Posterior cingulate gyrus (tissue), 11 donors: ENCODE results near the gene NUP37.
"Not testable (repeated sequence)": the region's sequence is repeated elsewhere in the genome, so short reads cannot be mapped to it uniquely, and the experiment has no call there.

ENCODE experiments used
- DNase-seq, 10 donors: peaks; one replicate each; pipeline versions ENCODE4 v3.0.0 to v3.0.0-alpha.2; 2020 to 2021; ENCODE audit warnings: mixed read lengths in 3 of 10
- intact Hi-C: fragments of 100-400 bp; cut with DNase I; formaldehyde crosslinking; loops from one replicate; pipeline ENCODE4 v1.15.1; 2023

Gene NUP37, protein sequence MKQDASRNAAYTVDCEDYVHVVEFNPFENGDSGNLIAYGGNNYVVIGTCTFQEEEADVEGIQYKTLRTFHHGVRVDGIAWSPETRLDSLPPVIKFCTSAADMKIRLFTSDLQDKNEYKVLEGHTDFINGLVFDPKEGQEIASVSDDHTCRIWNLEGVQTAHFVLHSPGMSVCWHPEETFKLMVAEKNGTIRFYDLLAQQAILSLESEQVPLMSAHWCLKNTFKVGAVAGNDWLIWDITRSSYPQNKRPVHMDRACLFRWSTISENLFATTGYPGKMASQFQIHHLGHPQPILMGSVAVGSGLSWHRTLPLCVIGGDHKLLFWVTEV

DNA sequence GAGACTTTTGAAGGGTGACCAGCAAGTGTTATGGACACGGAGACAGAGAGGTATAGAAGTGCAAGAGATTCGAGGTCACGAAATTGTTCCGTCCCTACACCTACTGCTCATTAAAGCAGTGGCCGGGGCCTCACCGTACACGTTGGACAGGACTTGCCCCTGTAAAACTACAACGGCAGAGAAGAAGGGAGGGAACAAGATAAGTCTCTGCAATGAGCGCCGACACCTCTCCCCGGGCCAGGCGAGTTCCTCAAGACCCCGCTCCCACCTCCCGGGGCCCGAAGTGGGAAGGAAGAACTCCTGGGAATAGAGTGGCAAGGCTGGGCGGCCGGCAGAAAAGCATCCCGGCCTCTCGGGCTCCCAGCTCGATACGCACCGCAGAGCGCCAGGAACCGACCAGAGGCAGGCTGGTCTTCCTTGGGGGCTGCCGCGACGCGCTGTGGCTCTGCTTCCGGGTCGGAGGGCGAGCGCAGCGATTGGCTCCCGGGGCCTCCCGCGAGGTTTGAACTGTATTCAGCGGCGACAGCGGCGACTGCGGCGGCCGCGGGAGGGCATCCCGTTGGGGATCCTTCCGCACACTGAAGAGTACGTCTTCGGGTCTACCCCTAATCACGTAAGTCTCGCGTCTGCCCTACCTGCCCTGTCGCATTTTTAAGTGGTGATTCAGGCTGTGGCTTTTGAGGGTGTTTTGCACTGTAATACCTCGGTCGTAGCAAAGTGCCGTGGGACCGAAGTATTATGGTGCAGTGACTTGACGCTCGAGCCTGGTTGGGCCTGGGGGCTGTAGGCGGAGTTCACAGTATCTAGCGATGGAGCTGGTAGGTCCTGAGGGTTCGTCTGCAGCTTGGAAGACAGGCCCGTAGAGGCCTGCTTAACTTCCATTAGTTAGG lies at the start of gene NUP37, which contains the start of gene PARPBP:
NUP37 (minus strand) TSS at position 441 of the 890 bp plus-strand sequence. CDS start 1,596 bp downstream, outside the sequence.
PARPBP (plus strand) TSS at position 510 of the 890 bp plus-strand sequence. CDS start 3,706 bp downstream, outside the sequence.
- DNase-seq, result peak; percentile 85 to 99 (median 94)
- intact Hi-C loops, result loop anchor here (2.0 kb wide), 1 partner anchor 57 kb away; no protein-coding TSS in a partner anchor

DNA sequence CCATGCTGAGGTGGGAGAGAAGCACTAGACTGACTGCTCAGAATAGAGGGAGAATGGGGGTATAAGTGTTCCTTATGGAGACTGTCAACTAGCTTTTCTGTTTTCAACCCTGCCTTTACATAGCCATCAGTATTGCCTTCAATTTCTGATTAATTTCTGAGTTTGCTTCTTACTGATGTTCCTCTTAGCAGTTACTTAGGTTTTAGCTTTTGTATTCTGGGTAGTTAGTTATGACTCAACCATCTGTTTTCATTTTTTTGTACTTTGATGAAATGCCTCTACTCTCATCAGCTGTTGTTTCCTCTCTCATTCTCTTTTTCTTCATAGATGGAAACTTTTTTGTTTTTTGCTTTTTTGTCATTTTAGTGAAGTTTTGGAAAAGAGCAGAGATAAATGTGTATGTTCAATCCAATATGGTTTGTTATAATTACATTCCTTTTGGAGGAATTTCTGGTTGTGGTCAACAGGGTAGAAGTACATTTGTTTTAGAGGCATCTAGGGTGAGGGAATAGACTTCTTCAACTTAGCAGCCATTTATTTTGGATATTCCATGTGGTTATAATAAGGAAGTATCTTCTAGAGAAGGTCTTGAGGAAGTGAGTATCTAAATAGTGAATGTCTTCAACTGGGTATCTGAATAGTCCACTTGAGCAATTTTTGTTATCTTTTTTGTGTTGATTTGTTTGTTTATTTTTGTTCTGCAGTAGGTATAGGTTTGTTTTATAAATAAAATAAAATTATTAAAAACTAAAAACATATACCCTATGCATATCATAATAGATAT lies 48.1 kb upstream of the NUP37 start:
- DNase-seq, result no peak
- intact Hi-C loops, result loop anchor here (10.0 kb wide), 1 partner anchor 307 kb away; no protein-coding TSS in a partner anchor

DNA sequence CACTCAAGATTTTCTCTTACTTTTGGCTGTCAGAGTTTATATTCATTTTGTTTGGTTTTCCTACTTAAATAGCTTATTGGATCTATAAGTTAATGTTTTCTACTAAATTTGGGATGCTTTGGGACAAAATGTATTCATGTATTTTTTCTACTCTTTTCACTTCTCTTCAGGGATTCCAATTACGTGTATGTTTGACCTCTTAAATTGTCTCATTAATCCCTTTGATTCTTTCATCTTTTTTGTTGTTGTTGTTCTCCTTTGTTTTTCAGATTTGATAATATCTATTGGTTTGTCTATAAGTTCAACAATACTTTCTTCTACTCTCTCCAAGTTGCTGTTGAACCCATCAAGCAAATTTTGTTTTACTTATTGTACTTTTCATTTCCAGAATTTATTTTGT lies 43.5 kb upstream of the NUP37 start:
- intact Hi-C loops, result loop anchor here (10.0 kb wide), 1 partner anchor 311 kb away; no protein-coding TSS in a partner anchor
- DNase-seq, result no peak

DNA sequence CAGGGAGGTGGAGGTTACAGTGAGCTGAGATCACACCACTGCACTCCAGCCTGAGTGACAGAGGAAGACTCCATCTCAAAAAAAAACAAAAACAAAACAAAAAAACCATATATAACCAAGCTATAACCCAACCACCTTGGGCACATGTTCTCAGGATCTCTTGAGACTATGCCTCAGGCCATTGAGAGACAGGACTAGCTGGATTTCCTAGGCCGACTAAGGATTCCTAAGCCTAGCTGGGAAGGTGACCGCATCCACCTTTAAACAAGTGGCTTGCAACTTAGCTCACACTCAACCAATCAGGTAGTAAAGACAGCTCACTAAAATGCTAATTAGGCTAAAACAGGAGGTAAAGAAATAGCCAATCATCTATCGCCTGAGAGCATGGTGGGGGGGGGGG lies 35.3 kb upstream of the NUP37 start:
- DNase-seq, intact Hi-C loops: not testable (repeated sequence)

DNA sequence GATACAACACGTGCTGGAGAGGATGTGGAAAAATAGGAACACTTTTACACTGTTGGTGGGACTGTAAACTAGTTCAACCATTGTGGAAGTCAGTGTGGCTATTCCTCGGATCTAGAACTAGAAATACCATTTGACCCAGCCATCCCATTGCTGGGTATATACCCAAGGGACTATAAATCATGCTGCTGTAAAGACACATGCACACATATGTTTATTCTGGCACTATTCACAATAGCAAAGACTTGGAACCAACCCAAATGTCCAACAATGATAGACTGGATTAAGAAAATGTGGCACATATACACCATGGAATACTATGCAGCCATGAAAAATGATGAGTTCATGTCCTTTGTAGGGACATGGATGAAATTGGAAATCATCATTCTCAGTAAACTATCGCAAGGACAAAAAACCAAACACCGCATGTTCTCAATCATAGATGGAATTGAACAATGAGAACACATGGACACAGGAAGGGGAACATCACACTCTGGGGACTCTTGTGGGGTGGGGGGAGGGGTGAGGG lies 27.2 kb upstream of the NUP37 start:
- DNase-seq, intact Hi-C loops: not testable (repeated sequence)

DNA sequence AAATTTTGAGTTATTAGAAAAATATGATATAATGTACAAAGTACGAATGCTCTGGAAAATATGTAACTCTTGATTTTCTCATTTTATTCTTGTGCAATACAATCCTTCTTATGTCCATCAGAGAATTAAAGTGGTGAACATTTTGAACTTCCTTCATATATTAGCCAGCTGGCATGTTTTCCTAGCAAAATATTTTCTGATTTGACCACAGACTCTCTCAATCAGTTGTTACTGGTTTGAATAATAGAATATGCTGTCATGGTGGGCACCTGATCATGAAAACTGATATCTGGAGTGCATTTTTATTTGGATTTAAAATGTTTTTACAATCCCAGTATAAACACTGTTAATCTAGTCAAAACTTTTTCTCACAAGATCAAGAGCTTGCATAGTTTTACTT lies 24.3 kb upstream of the NUP37 start:
- no peak for DNase-seq
- intact Hi-C loops, result no loop called here

DNA sequence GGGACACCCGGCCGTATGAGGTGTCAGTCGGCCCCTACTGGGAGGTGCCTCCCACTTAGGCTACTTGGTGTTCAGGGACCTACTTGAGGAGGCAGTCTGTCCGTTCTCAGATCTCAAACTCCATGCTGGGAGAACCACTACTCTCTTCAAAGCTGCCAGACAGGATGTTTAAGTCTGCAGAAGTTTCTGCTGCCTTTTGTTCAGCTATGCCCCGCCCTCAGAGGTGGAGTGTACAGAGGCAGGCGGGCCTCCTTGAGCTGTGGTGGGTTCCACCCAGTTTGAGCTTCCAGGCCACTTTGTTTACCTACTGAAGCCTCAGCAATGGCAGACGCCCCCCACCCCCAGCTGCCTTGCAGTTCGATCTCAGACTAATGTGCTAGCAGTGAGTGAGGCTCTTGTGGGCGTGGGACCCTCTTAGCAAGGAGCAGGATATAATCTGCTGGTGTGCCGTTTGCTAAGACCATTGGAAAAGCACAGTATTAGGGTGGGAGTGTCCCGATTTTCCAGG lies 23.0 kb upstream of the NUP37 start:
- intact Hi-C loops, result not testable (repeated sequence)

DNA sequence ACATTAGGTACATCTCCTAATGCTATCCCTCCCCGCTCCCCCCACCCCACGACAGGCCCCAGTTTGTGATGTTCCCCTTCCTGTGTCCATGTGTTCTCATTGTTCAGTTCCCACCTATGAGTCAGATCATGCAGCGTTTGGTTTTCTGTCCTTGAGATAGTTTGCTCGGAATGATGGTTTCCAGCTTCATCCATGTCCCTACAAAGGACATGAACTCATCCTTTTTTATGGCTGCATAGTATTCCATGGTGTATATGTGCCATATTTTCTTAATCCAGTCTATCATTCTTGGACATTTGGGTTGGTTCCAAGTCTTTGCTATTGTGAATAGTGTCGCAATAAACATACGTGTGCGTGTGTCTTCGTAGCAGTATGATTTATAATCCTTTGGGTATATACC lies 17.7 kb upstream of the NUP37 start:
- intact Hi-C loops, DNase-seq: not testable (repeated sequence)

More for the DNA sequence above, 23.0 kb upstream of the NUP37 start:
- DNase-seq, result peak in 2 of 10 donors; percentile 57 to 67

DNA sequence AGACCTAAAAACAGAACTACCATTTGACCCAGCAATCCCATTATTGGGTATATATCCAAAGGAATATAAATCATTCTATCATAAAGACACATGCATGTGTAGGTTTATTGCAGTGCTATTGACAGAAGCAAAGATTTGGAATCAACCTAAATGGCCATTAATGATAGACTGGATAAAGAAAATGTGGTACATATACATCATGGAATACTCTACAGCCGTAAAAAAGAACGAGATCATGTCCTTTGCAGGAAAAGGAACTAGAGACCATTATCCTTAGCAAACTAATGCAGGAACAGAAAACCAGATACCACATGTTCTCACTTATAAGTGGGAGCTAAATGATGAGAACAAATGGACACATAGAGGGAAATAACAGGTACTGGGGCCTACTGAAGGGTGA lies 11.5 kb upstream of the NUP37 start:
- intact Hi-C loops, DNase-seq: not testable (repeated sequence)

DNA sequence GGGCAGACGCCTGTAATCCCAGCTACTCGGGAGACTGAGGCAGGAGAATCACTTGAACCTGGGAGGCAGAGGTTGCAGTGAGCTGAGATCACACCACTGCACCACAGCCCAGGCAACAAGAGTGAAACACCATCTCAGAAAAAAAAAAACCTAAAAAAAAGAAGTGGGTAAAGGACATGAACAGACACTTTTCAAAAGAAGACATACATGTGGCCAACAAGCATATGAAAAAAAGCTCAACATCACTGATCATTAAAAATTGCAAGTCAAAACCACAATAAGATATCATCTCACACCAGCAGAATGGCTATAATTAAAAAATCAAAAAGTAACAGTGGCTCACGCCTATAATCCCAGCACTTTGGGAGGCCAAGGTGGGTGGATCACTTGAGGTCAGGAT lies 10.8 kb upstream of the NUP37 start:
- DNase-seq, intact Hi-C loops: not testable (repeated sequence)

DNA sequence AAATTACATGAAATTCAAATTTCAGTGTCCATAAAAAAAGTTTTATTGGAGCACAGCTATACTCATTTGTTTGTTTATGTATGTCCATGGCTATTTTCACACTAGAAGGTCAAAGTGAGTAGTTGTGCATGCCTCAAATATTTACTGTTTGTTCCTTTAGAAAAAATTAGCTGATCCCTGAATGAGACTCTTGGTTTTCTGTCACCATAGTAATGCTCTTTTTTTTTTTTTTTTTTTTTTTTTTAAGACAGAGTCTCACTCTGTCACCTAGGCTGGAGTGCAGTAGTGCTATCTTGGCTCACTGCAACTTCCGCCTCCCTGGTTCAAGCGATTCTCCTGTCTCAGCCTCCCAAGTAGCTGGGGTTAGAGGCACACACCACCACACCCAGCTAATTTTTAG lies 1.4 kb upstream of the NUP37 start:
- intact Hi-C loops, result loop anchor here (2.0 kb wide), 1 partner anchor 59 kb away; no protein-coding TSS in a partner anchor
- not testable (repeated sequence) for DNase-seq

DNA sequence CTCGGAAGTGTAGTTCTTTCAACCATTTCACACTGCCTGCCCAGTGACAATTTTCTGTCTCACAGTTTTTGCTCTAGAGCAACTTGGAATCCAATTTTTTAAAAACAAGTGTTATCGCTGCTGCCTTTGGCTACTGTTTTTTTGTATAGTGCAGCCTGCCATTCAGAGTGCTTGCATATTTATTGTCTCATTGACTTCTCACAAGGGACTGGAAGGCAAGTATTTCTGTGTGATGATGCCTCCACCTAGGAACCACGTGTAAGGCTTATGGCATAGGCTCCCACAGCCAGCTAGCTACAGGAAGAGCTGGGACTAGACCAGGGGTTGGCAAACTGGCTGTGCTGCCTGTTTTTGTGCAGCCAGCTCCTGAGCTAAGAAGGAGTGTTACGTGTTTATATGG lies 972 bp upstream of the NUP37 start:
- intact Hi-C loops, result loop anchor here (2.0 kb wide), 1 partner anchor 58 kb away; no protein-coding TSS in a partner anchor

DNA sequence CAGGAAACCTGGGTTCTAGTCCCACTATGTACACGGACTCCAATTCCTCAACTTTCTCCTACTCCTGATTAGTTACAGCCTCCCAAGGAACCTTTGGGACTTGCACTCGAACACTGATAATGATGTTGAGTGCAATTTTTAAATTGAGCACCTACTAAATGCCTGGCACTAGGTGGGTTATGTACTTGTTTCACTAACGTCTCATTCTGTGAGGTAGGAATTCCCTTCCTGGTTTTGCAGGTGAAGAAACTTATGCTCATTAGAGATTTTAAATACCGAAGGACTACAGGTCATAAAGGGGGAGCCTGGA lies 605 bp upstream of the NUP37 start:
- no peak for DNase-seq

More for the DNA sequence above, 972 bp upstream of the NUP37 start:
- DNase-seq, result no peak

DNA sequence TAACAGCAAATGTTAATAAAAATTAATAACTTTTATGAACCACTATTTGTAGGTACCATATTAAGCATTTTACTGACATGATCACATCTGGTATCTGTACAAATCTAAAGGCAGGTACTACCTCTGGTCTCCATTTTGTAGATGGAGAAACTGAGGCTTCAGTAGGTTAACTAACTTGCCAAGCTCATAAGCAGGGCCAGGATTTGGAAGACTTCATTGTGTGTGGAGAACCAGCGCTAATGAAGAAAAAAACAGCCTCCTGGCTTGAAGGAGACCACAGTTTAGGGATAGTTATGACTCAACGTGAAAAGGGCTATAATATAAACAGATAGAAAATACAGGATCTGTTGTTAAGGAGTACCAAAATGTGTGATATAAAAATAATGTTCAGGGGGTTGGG lies 1.0 kb downstream of the NUP37 start:
- no peak for DNase-seq
- intact Hi-C loops, result no loop called here

More for the DNA sequence above, 605 bp upstream of the NUP37 start:
- intact Hi-C loops, result loop anchor here (2.0 kb wide), 1 partner anchor 58 kb away; no protein-coding TSS in a partner anchor

DNA sequence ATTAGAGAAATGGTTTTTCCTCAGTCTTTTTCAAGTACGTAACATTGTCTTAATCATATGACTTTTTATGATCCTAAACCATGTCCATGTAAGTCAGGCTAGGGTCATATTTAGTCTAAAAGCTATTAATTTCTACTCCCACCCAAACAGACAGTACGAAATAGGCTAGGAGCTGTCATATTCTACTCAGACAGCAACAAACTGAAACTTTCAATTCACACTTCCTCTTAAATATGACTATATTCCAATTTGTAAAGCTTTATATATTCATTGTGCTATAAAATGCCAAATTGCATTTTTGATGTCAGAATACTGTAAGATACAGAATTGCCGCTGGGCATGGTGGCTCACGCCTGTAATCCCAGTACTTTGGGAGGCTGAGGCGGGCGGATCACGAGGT lies 3.5 kb downstream of the NUP37 start:
- DNase-seq, result no peak
- intact Hi-C loops, result no loop called here

DNA sequence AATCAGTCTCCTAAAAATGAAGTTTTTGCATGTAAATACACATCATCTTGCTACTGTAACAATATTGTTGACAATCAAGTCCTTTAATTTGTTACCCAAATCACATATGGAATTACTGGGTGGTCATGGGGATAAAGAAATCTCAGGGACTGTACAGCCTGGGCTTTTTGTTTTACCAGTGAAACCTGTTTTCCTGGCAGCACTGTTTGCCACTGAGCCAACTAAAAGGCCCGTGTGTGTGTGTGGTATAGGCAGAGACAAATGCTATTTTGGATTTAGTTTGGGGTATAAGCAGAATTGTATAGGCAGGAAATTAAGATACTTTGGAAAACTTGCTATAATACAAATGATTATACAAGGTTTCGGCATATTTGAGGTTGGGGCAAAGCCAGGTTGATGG lies 5.7 kb downstream of the NUP37 start:
- intact Hi-C loops, result no loop called here
- no peak for DNase-seq

DNA sequence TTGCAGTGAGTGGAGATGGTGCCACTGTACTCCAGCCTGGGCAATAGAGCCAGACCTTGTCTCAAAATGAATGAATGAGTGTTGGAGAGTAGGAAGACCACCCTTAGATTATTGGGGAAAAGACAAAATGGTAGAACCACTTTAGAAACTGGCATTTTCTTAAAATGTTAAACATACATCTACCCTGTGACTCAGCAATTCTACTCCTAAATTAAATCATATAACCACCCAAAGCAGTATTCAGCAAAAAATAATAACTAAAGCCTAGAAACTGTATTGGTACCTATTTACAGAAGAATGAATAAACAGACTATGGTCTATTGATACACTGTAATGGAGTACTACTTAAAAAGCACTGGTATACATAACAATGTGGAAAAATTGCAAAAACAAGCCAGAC lies 9.1 kb downstream of the NUP37 start:
- intact Hi-C loops, result no loop called here
- DNase-seq, result no peak

DNA sequence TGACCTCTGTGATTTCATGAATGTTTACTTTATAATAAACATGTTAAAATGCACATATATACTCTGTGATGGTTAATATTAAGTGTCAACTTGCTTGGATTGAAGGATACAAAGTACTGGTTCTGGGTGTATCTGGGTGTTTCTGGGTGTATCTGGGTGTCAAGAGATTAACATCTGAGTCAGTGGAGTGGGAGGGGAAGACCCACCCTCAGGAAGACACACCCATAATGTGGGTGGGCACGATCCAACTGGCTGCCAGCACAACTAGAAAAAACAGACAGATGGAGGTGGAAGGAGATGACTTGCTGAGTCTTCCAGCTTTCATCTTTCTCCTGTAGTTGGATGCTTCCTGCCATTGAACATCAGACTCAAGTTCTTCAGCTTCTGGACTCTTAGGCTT lies 11.9 kb downstream of the NUP37 start:
- intact Hi-C loops, result no loop called here
- no peak for DNase-seq

DNA sequence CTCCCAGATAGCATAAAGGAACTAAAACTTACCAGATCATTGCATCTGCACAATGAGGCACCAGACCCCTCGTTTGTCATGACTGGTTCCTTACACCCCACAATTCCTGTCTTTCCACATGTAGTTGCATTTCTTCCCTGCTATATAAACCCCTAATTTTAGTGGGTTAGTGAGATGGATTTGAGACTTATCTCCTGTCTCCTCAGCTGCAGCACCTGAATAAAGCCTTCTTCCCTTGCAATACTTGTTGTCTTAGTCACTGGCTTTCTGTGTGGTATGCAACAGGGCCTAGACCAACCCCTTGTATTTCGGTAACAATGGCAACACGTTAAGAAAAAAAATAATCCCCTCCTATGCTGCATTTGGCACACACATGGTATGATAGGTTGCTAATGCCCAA lies 13.0 kb downstream of the NUP37 start:
- intact Hi-C loops, result no loop called here

DNA sequence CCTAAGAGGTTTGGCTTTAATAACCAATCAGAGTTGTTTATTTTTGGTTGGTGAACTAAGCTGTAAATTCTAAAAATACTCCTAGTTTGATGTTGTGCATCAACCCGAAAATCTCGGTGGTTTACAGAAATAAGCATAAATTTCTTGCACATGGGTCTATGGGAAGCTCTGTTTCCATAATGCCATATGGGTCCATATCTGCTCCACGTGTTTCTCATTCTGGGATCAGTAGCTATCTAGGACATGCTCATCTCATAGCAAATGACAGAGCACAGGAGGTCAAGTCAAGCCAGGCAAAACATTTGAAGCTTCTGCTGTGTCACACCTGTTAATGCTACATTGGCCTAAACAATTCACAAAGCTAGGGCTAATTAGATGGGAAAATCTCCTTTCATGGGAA lies 23.1 kb downstream of the NUP37 start:
- DNase-seq, result no peak
- intact Hi-C loops, result loop anchor here (10.0 kb wide), 3 partner anchors 388 to 678 kb away; partner anchors contain the start of gene IGF1

More for the DNA sequence above, 13.0 kb downstream of the NUP37 start:
- DNase-seq, result no peak
